A549 treated with CpdA at 1 μM for 4 hours (cell line): ENCODE data around the gene UNC13C. TPM values are rescaled to one million over a fixed set of nuclear protein-coding genes. Genes with fewer than 3 reads are reported as not detected.

Experiments
- total RNA-seq: library from RNA; stranded (reverse); fragments of 200-300 nt; extraction: Qiagen RNA extraction; gene quantifications from 5 replicates; pipeline ENCODE4 v1.2.3, GENCODE V29; 2022; ENCODE audit warnings: low read depth

UNC13C gene
- total RNA-seq, result not detected in 5 replicates

DNA sequence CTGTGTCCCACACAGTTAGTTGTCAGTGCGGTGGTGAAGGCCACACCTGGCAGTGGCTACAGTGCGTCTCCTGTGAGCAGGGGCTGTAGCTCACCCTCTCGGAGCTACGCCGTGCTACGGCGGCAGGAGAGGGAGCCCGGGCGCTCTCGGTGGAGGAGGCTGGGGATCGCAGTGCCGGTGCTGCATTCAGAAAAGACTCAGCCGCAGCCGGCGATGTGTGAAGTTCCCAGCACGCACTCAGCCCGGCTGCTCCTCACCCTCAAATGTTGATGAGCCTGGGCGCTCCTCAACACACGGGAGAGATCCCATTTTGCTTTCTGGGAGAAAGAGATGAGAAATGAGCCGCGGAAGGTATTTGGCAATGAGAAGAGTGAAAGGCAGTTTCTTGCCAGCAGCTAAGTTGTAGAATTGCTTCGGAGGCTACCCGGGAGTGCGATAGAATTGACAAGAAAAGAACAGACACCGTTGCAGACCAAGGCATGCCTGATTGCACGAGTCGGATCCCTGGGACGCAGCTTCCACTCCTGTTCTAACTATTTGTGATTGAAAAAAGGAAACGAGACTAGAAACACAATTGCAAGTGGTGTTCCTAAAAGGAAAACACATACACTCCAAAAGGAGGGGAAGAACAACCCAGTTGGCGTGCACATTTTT, at the start of gene UNC13C:
TSS of gene UNC13C (plus strand) at position 189 of the 654 bp plus-strand sequence. CDS start 34,463 bp downstream, outside the sequence.

Other genes with a start within 250 kb of the UNC13C start
- 5.5 to 7.7 TPM (median 7.0 TPM) in 5 replicates for gene WDR72, start 218.8 kb upstream of the UNC13C start, total RNA-seq